GM21723 (cell line): ENCODE data around the gene DDX25.

Experiments
- ATAC-seq: cut with Tn5 transposase; IDR thresholded peaks from one replicate; pipeline ENCODE4 v1.9.1; 2021; ENCODE audit warnings: mild to moderate bottlenecking, moderate library complexity; ENCODE audit not compliant: unreplicated experiment

DDX25 gene

DNA sequence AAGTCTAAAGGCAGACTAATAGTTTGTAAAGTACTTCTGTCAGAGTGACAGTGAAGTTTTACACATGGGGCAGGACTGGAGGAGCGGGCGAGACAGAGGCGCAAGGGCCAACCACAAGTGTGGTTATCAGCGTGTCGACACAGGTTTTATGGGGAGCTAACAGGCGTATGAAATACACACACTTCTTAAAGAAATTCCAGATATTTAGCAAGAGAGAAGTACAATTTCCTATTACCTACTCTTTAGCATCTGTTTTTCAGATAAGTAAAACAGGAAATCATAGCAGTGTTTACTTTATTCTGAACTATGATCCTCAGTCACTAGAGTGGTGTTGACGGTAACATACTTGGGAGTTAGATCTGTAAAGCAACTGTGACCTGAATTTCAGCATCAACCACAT, 64.0 kb downstream of the DDX25 start:
- ATAC-seq = no peak

DNA sequence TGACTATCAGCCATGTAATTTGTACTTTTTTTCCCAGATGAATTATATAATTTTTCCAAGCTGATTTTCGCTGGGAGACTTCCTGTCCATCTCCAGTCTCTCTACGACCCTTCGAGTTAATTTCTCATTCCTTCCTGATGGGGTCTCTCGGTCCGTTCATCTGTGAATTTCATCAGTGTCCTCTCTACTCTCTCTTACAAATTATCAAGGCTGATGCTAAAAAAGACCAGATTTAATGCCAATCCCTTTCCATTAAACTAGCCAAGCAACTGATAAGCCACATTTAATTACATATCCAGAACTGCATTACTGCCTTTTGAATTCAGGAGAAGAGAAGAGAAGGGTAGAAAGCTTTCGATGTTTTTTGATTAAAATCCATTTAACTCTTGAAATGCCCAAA, 67.3 kb downstream of the DDX25 start:
- ATAC-seq = no peak

DNA sequence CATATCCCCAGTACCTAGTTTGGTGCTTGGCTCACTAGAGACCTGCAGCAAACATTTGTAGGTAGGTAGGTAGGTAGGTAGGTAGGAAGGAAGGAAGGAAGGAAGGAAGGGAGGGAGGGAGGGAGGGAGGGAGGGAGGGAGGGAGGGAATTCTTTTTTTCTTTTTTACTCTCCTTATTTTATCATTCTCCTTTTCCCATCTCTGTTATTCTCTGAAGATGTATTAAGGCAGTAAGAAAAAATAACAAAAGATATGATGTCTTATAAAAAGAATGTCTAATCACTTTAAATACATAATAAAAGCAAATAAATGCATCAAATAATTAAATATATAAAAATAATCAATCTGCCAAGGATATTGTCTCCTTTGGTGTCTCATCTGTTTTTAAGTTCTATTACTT, 70.0 kb downstream of the DDX25 start:
- no peak for ATAC-seq

DNA sequence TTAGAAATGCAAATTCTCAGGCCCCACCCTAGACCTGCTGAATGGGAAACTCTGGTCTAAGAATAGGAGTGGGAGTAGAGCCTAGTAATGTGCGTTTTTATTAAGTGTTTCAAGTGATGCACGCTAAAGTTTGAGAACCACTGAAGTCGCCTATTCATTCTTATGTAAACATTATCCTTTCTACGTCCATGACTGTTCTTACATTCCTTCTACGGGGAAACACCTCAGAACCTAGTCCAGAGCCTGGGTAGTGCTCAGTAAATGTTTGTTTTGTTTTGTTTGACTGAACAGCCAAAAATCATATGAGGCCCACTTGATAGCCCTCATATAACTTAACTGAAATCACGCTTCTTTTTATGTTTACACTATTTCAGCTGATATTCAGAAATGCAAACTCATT, 71.3 kb downstream of the DDX25 start:
- ATAC-seq = no peak

DNA sequence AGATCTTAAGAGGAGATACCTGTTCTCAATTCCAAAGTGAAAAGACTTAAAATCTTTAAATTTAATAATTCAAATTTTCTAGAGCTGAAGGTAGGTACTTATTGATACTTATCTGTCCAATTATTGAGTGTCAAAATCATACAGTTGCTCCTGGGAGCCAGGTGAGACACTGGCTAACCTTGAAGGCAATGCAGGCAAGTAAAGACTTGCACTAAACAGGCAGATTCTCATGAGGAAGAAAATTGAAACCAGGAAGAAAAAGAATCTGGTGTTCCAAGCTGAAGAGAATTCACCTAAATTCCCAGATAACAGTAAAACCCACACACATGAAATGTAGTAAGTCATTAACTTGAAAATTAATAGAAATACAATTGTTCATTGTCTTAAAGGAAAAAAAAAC, 71.8 kb downstream of the DDX25 start:
- no peak for ATAC-seq

DNA sequence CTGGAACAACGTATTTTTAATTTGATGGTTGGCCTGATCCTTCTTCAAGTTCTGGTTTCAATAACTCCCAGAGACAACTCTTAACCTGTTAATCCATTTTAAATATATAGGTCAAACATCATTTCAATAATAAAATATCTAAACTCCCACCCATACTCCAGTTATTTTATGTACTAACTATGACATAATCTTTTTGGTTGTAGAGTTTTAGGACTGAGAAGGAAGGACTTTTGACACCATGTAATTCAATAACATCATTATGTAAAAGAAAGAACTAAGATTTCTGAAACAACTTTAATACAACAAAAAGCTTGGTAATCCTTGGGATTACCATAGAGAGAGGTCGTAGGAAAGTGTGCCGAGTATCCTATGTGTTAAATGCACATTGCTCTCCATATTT, 73.0 kb downstream of the DDX25 start:
- no peak for ATAC-seq

DNA sequence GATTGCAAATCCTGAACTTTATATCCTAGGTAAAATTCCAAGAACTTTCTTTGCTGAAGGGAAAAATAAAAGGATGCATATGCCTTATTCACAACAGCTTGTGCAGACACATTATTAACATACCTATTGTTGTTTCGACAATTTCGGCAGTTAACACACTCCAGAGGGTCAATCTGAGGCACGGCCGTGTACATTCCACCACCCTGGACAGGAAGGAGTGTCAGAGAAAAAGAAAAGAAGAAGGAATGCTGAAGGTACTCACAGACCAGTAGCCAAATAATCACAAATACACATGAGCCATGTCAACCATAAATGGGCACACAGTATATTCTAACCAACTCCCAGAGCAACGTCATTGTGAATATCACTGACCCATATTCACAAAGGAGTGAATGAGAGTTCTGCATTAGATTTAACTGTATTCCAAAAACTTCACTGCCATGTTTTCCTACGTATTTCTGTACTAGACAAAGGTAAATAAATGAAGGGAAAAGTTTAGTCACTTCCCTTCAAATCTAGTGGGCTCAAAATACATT, 73.9 kb downstream of the DDX25 start:
- ATAC-seq = no peak
